Measurements from ENCODE around the gene SOAT2.

DNA sequence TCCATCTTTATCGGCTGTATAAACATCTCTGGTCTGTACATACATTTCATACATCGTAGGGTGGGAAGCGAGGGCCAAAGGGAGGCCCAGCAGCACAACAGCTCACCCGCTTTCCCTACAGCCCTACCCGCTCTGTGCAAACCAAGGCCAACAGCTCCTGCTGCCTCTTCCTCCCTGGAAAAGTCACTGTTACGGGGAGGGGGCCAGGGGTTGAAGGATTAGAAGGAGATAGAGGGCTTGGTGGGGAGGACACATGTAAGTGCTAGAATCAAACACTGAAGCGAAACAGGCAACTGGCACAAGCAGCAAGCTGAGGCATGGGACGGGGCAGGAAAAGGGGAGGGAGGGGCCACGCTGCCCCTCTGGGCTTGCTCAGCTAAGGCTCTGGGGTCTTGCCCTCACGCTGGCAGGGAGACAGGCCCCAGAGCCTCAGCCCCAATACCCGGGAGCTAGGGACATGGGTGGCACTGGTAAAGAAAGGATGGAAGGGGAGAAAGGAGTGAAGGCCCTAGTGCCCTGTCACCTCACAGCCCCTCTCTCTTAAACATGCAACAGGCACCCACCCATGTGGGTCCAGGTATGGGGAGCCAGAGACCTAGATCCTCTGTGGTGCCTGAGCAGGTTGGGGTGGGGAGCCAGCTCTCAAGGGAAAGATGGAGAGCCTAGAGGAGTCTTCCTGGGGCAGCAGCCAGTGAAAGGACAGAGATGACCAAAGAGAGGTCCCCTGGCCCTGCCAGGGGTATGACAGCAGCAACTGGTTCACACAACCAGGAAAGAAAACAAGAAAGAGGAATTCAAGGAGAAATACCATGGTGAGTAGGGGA lies 38.5 kb upstream of the SOAT2 start:
- no peak for TF ChIP-seq GABPA (IDR thresholded peaks at IDR 0.05 in 1 of 2, conservative IDR thresholded peaks at IDR 0.05 in 1 of 2)
- TF ChIP-seq, protein P1, sequence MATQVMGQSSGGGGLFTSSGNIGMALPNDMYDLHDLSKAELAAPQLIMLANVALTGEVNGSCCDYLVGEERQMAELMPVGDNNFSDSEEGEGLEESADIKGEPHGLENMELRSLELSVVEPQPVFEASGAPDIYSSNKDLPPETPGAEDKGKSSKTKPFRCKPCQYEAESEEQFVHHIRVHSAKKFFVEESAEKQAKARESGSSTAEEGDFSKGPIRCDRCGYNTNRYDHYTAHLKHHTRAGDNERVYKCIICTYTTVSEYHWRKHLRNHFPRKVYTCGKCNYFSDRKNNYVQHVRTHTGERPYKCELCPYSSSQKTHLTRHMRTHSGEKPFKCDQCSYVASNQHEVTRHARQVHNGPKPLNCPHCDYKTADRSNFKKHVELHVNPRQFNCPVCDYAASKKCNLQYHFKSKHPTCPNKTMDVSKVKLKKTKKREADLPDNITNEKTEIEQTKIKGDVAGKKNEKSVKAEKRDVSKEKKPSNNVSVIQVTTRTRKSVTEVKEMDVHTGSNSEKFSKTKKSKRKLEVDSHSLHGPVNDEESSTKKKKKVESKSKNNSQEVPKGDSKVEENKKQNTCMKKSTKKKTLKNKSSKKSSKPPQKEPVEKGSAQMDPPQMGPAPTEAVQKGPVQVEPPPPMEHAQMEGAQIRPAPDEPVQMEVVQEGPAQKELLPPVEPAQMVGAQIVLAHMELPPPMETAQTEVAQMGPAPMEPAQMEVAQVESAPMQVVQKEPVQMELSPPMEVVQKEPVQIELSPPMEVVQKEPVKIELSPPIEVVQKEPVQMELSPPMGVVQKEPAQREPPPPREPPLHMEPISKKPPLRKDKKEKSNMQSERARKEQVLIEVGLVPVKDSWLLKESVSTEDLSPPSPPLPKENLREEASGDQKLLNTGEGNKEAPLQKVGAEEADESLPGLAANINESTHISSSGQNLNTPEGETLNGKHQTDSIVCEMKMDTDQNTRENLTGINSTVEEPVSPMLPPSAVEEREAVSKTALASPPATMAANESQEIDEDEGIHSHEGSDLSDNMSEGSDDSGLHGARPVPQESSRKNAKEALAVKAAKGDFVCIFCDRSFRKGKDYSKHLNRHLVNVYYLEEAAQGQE (IDR thresholded peaks at IDR 0.05) = no peak
- TF ChIP-seq, protein P2, sequence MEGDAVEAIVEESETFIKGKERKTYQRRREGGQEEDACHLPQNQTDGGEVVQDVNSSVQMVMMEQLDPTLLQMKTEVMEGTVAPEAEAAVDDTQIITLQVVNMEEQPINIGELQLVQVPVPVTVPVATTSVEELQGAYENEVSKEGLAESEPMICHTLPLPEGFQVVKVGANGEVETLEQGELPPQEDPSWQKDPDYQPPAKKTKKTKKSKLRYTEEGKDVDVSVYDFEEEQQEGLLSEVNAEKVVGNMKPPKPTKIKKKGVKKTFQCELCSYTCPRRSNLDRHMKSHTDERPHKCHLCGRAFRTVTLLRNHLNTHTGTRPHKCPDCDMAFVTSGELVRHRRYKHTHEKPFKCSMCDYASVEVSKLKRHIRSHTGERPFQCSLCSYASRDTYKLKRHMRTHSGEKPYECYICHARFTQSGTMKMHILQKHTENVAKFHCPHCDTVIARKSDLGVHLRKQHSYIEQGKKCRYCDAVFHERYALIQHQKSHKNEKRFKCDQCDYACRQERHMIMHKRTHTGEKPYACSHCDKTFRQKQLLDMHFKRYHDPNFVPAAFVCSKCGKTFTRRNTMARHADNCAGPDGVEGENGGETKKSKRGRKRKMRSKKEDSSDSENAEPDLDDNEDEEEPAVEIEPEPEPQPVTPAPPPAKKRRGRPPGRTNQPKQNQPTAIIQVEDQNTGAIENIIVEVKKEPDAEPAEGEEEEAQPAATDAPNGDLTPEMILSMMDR (IDR thresholded peaks at IDR 0.05; ENCODE audit: low read depth, low read length, missing input control) = no peak
- TF ChIP-seq RAD21 (IDR thresholded peaks at IDR 0.05) = no peak
- no peak for TF ChIP-seq SP1 (IDR thresholded peaks at IDR 0.05)
- no peak for TF ChIP-seq RXRA (IDR thresholded peaks at IDR 0.05)
- TF ChIP-seq, protein P3, sequence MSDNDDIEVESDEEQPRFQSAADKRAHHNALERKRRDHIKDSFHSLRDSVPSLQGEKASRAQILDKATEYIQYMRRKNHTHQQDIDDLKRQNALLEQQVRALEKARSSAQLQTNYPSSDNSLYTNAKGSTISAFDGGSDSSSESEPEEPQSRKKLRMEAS (IDR thresholded peaks at IDR 0.05) = no peak
- TF ChIP-seq EGR1 (IDR thresholded peaks at IDR 0.05; ENCODE audit: low read depth in 2 of 2) = no peak
- TF ChIP-seq FOXA1 (IDR thresholded peaks at IDR 0.05) = no peak
- no peak for TF ChIP-seq TAF1 (conservative IDR thresholded peaks at IDR 0.05)
- no peak for TF ChIP-seq HNF4A (conservative IDR thresholded peaks at IDR 0.05)
- TF ChIP-seq YY1 (IDR thresholded peaks at IDR 0.05) = no peak
- no peak for TF ChIP-seq ATF3 (IDR thresholded peaks at IDR 0.05)
- TF ChIP-seq FOXA2 (IDR thresholded peaks at IDR 0.05) = no peak
